GM12873 (cell line): ENCODE measurements around the gene NFASC.

Source experiments
- TF ChIP-seq, protein P1 (sequence below): IDR thresholded peaks from 2 replicates; pipeline ENCODE4 v1.5.1; 2012; ENCODE audit warnings: low read depth, mild to moderate bottlenecking, moderate library complexity, low read length, control low read depth; ENCODE audit not compliant: insufficient read depth; ENCODE audit errors: missing control alignments

NFASC gene

DNA sequence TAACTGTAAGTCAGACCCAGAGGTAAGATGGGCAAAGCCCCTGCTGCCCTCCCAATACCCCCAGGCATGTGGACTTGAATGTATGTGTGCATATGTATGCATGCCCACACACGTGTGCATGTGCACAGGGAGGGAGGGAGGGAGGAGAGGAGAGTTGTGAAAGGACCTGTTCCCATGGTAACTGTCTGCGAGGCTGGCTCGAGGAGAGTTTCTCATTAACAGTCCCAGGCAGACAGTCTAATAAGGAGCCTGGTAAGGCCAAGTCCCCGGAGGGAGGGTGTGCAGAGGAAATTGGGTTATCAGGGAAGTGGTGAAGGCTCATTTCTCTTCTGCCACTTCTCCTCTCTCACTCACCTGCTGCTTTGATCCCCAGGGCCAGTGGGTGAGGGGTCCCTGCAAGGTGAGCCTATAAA lies 74.9 kb downstream of the NFASC start:
- TF ChIP-seq, protein P1, sequence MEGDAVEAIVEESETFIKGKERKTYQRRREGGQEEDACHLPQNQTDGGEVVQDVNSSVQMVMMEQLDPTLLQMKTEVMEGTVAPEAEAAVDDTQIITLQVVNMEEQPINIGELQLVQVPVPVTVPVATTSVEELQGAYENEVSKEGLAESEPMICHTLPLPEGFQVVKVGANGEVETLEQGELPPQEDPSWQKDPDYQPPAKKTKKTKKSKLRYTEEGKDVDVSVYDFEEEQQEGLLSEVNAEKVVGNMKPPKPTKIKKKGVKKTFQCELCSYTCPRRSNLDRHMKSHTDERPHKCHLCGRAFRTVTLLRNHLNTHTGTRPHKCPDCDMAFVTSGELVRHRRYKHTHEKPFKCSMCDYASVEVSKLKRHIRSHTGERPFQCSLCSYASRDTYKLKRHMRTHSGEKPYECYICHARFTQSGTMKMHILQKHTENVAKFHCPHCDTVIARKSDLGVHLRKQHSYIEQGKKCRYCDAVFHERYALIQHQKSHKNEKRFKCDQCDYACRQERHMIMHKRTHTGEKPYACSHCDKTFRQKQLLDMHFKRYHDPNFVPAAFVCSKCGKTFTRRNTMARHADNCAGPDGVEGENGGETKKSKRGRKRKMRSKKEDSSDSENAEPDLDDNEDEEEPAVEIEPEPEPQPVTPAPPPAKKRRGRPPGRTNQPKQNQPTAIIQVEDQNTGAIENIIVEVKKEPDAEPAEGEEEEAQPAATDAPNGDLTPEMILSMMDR, result no peak

DNA sequence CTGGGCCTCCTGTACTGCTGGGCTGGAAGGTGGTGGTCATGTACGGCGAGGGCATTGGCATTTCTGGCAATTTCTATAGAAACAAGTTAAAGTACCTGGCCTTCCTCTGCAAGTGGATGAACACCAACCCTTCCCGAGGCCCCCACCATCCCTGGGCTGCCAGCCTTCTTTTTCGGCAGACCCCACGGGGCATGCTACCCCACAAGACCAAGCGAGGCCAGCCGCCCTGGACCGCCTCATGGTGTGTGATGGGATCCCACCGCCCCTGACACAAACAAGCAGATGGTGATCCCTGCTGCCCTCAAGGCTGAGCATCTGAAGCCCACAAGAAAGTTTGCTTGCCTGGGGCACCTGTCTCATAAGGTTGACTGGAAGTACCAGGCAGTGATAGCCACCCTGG lies 76.0 kb downstream of the NFASC start:
- TF ChIP-seq, protein P1, result no peak

DNA sequence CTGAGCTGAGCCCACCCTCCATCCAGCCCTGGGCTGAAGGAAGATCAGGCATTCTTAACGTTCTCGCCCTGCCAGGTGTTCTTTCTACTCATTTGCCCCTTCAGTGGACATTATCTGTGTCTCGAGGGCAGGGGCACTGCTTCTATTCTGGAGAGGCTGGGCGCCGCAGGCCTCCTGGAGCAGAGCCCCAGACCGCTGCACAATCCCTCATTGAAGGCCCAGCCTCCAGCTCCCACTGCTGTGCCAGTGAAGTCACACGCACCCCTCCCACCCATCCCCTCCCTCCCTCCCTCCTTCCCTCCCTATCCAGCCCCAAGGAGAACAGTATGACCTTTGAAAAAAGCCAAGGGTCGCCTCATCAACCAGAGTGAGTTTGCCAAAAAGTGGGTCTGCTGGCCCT lies 76.7 kb downstream of the NFASC start:
- TF ChIP-seq, protein P1, result no peak

DNA sequence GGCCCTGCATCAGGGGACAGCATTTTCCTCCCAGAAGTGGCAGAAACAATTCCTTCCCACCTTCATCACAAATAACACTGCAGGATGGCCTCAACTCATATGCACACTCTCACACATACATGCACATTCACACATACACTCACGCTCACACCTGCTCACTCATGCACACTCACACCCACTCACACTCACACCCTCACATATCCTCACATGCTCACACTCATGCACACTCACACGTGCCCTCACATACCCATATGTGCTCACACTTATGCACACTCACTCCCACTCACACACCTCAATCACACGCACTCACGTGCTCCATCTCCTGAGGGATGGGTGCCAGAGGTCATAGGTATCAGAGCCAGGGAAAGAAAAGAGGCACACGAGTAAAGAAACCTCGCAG lies 77.1 kb downstream of the NFASC start:
- TF ChIP-seq, protein P1, result no peak

DNA sequence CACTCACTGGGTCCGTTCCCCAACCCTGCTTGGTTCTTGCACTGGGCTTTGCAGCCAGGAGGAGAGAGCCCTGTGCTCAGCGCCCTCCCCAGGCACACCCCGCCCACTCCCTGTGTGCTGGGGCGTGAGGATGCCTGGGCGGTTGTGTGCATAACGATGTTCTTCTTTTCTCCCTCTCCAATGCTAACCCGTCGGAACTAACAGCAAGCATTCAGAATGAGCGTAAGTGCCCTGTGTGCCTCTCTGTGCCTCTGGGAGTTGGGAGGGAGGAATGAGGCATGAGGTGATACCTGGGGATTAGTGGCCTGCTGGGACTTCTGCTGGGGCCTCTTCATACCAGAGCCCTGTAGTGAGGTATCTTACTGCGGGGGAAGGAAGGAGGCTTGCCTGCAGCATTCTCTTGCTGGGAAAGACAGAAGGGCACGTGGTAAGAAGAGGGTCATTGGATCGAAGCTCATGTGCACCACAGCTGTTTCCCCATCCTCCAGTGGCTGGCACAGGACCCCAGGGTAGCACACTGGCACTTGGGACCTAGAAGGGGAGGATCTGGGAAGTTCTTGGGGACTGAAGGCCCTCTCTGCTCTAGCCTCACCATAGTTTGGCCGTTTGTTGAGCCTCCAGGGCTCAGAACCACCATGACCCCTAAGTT lies 79.8 kb downstream of the NFASC start:
- TF ChIP-seq, protein P1, result no peak

DNA sequence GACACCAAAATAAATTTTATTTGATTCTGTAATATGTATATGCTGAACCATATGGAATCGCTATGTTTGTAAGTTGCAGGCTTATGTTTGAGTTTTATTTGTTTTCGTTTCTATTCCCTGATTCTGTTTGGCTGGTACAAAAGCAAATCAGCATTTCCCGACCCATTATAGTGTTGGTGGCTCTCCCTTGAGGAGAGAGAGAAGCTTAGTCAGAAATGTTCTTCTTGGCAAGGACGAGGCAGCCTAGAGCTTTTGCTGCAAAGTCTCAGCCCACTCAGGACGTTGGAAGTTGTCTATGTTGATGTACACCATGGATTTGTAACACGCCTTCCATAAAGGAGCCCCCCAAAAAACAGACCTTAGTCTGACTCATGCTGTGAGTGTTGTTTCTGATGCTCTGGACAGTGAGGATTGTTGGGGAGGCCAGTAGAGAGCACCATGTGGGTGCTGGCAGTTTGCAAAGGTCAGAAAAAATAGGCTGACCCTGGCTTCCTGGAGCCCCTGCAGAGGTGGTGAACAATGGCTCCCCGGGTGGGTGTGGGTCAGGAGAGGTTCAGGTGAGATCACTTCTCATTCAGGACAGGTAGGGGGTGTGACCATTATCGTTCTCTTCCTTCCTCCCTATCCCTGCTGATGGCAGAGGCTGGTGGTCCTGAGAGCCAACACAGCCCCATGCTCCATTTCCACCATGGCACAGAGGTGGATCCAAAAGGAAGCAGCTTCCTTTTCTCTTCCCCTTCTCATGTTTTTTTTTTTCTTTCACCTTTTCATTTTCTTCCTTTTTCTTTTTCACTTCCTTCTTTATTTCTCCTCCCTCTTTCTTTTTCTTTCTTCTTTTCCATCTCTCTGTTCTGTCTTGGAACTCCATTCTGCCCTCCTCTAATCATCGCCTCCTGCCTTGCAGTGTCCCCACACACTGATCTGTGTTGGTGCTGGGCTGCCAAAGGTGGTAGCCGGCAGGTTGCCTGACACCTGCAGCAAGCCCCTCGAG lies 88.0 kb downstream of the NFASC start:
- TF ChIP-seq, protein P1, result no peak

DNA sequence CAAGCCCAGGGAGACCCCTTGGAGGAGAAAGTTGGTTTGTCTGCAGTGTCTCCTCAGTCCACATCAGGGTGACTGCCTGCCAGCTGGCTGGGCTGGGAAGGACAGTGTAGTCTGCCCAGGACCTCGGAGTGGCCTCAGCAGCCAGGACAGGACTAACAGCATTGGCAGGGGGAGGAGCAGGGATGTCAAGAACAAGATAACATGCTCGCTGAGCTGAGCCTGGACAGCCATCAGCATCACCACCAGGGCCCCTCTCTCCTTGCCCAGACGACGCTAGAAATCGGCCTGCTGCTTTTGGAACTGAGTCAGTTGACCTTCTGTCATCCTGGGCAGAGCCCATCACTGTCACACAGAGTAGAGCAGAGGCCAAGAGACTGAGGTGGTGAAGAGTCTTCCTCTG lies 88.7 kb downstream of the NFASC start:
- TF ChIP-seq, protein P1, result no peak
